Right renal pelvis (tissue), 4 donors: ENCODE data around the gene PDIK1L. TPM values are rescaled to one million over a fixed set of nuclear protein-coding genes. Genes with fewer than 3 reads are reported as not detected.

Experiments used
- DNase-seq, 4 donors: peaks; one replicate each; pipeline ENCODE4 v3.0.0-alpha.2; 2013; ENCODE audit warnings: low read depth in 4 of 4, low spot score in 3 of 4, missing footprints in 1 of 4
- polyA plus RNA-seq, 4 donors: library from polyadenylated mRNA; unstranded; fragments of 120-200 nt; gene quantifications; one replicate each; pipeline ENCODE4 v1.2.1, GENCODE V29; 2013; ENCODE audit not compliant: insufficient read length in 4 of 4

PDIK1L gene
- polyA plus RNA-seq, 4 donors, result 17.9 to 23.1 (median 22.2) TPM

DNA sequence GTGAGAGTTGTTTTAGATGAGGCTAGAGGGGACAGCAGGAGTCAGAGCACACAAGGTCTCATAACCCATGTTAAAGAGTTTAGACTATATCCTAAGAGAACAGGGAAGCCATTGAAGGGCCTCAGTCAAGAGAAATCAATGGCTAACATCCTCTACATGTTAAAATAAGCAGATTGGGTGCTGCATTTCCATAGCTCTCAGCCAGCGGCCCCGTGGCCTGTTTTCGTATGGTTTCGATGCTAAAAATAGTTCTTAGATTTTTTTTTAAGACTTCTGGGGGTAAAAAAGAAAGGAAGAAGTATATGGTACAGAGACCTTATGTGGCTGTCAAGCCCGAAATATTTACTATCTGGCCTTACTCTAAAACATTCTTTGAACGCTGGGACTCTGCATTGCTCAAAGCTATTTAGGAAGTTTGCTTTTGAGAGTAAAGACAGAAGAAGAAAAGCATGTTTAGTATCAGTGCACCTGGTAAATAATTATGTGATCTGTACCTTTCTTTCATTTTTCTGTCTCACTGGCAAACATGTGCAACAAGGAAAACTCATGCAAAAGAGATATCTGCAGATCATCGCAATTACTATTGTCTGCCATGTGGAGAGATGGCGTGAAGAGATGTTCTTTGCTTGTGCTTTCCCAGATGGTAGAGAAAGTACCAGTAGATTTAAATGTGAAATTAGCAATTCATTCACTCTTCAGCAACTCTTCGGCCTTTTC lies 8.4 kb downstream of the PDIK1L start:
- DNase-seq, result no peak

- no peak for DNase-seq
These were observed 10.5 kb downstream of the PDIK1L start for GRCh38 chr1:26121854-26122773.

DNA sequence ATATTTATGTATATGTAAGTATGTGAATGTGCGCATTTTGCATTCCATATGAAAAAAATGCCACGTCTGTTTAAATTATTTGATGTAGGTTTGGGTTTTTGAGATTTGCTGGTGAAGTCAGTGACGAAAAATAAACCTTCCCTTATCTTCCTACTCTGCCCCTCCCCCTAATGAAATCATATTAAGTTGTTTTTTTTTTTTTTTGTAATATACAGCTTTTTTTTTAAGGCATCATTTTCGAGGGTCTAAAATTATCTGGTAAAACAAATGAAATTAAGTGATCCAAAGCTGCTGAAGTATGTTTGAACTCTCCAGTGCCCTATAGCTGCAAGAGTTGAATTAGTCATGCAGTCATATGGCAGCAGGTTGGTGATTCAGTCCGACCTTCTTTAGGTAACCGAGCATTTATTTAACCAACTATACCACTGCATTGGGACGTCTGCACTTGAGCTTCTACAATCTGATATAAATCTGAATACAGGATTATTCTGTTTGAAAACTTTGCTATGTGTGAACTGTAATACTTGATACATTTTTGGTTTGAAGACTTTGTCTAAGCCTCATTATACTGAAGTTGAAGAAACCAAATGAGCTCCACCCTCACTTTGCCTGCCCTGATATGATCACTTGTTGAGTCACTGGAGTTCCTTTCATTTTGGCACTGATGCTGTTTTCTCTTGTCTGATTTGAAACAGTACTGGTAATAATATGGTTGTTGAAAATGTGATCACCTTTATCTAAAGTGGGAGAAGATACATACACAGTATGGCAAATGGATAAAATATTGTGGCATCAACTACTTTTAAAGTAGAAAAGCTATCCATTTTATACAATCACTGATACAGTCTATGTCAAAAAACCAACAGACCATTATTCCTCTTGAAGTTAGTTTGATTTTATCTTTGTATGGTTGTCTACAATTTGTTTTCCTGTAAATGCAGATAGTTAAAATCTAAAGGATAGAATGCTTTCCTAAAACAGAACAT lies 11.7 kb downstream of the PDIK1L start:
- DNase-seq, result no peak

- no peak for DNase-seq
These were observed 13.1 kb downstream of the PDIK1L start for GRCh38 chr1:26124418-26125331.

DNA sequence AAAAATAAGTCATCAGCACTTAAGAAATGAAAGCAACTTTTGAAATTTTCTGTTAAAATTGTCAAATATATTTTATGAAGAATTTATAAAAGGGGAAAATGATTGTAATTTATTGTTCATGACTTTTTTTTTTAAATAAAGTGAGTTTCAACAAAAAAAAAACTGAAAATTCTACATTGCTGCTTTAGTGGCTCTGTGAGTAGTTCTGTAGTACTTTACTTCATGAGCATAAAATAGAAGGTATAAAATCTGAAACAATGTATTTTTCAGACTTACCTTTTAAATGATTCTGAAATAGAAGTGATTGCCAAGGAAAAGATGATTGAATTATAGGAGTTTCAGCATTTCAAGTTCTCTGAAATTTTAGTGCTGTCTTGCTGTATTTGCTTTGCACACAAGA lies 13.8 kb downstream of the PDIK1L start:
- no peak for DNase-seq

- no peak for DNase-seq
These were observed 14.3 kb downstream of the PDIK1L start for GRCh38 chr1:26125946-26126320.

DNA sequence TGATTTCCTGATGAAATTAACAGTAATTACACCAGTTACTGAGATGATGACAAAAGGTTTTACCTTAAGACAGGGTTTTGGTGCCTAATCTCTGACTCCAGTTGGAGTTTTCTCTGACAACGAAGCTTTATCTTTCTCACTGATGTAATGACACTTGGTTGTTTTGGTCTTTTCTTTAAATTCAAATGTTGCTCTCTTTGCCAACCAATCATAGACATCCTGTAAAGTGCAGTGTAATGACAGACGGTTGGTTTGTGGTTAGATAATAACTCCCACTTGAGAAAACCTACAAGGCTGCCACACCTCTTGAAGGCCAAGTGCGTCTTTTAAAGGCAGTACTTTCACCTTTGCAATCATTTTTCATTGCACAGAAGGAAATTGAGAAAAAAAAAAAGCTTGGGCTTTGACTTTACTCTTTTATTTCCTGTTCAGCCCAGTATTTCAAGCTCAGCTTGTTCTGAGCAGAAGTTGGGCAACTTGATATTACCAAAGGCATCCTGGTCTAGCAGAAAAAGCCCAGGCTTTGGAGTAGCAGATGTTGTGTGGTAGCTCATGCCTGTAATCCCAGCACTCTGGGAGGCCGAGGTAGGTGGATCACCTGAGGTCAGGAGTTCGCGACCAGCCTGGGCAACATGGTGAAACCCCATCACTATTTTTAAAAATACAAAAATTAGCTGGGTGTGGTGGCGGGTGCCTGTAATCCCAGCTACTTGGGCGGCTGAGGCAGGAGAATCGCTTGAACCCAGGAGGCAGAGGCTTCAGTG lies 14.9 kb downstream of the PDIK1L start:
- DNase-seq, result no peak

GRCh38 chr1:26127235-26128163 lies 15.9 kb downstream of the PDIK1L start:
- no peak for DNase-seq

DNA sequence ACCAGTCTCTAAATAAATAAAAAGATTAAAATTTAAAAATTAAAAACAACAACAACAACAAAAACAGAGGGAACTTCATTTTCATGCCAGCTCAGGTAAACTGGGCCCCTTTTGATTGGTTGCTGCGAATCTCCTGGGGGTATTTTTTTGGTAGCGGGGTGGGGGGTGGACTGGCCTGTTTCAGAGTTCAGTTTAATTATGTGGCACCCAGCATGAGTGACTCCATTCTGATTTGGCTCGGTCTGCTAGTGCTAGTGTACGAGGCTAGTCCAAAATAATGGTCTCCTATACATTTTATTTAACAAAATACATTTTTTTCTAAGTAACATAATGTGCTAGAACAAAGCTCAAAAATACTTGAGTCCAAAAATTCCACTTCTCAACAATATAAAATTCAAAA lies 18.2 kb downstream of the PDIK1L start:
- DNase-seq, result no peak

DNA sequence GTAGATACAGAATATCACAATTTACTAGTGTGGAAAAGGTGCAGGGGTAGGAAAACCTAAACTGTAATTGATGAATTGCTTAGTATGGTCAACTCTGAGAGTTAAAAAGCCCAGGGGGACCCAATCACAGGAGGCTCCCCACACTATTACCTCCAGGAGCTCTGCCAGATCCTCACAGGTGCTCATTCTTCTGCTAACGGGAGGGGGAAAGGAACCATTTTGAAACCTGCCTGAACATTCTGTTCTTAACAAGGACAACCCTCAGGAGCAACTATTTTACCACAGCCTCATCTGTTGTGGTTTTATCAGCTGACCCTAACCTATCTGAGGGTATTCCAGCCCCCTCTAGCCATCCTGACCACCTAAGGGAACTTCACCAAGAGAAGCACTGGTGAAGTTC lies 19.1 kb downstream of the PDIK1L start:
- no peak for DNase-seq

- DNase-seq, result no peak
These were observed 20.7 kb downstream of the PDIK1L start for GRCh38 chr1:26132128-26132833.

- no peak for DNase-seq
These were observed 21.2 kb downstream of the PDIK1L start for GRCh38 chr1:26132834-26133167.

DNA sequence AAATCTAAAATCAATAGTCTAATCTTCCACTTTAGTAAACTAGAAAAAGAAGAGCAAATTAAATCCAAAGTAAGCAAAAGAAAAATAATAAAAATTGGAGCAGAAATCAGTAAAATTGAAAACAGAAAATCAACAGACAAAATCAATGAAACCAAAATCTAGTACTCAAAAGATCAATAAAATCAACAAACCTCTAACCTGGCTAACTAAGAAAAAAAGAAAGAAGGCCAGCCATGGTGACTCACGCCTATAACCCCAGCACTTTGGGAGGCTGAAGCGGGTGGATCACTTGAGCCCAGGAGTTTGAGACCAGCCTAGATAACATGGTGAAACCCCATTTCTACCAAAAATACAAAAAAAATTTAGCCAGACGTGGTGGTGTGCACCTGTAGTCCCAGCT lies 22.8 kb downstream of the PDIK1L start:
- DNase-seq, result no peak

DNA sequence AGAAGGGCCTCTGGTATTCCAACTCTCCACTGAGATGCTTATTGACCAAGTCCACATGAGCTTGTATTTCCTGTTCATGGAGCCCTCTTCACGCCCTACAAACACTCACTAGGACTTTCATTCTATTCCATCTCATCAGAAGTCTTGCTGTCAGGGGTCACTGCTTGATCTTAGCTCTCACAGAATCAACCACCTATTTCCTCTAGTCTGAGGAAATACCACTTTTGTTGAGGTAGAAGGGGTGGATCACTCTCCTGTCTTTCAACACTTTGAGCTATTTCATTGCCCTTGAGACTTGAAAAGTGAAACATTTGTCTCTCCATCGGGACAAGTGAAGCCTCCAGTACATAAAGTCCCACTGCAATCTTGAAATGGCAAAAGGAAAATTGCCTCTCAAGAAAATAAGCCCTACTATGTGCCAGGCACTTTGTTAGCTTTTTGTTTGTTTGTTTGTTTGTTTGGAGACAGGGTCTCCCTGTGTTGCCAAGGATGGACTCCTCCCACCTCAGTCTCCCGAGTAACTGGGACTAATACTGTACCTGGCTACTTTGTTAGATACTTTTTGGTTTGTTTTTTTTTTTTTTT lies 27.4 kb downstream of the PDIK1L start:
- no peak for DNase-seq

GRCh38 chr1:26142159-26142558 lies 30.5 kb downstream of the PDIK1L start:
- no peak for DNase-seq

DNA sequence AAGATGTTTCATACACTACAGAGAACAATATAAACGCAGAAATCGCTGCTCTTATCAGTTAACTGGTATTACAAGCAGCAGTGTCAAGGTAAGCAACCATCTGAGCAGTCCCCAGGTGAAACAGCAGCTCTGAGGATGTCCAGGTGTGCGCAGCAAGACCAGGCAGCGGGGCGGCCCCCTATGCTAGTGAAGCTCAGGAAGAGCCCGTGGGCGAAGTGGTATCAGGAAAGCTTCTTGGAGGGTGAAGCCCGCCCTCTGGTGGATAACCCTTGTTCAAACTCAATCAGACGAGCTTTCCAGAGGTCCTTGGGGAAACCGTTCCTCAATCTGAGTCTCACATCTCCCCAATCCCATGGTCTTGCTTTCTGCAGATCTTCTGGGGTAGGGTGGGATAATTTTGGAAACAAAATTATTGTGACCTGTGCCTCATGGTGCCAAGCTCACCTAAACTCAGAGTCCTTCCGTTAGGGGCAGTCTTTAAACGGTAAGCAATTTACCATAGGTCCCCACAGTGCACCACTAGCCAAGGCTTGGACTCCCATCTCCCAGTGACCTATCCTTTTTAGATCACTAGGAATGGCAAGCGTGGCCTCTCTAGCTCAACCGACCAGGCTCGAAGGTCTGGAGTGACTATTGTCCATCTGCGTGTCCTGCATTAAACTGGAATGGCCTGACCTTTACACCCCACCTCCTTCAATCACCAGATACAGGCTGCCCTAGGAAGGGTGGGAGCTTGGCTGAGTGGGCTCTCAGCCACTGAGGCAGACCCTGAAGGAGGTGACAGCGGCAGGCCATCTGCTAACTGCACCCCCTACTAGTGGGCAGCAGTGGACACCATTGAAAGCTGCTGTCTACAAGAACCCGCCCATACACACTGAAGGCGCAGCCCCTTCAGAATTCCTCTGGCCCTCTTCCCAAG lies 33.7 kb downstream of the PDIK1L start:
- DNase-seq, result peak in 2 of 4 donors; percentile 66 to 76
